Sigmoid colon (tissue), 4 donors: Measurements from ENCODE around the gene KCNH1.

Source experiments
- CTCF ChIP-seq, 4 experiments: fragments of 450-650 bp in 3 of 4; fragments of 200-600 bp in 1 of 4; IDR thresholded peaks; one replicate each; pipeline ENCODE4 v1.5.1; 2016 to 2019; ENCODE audit warnings: antibody characterized with exemption in 4 of 4, mild to moderate bottlenecking in 3 of 4, moderate library complexity in 2 of 4
- EP300 ChIP-seq, 4 donors: sonication (generic); formaldehyde crosslinking; IDR thresholded peaks; one replicate each; pipeline ENCODE4 v1.6.1; 2017; ENCODE audit warnings: antibody characterized with exemption in 4 of 4
- POLR2A ChIP-seq, 2 donors: fragments of 450-650 bp; IDR thresholded peaks; one replicate each; pipeline ENCODE4 v1.6.1; 2016; ENCODE audit warnings: antibody characterized with exemption in 2 of 2, mild to moderate bottlenecking in 2 of 2, moderate library complexity in 2 of 2

GRCh38 chr1:210669951-210670350 is 464.0 kb downstream of the KCNH1 start:
- TF ChIP-seq EP300 (IDR thresholded peaks at IDR 0.05), result no peak
- no peak for TF ChIP-seq CTCF (IDR thresholded peaks at IDR 0.05)
- no peak for TF ChIP-seq POLR2A (IDR thresholded peaks at IDR 0.05)
